HepG2 (cell line): ENCODE data around the gene PSMD12. TPM values are rescaled to one million over a fixed set of nuclear protein-coding genes. Genes with fewer than 3 reads are reported as not detected.

Experiments used
- ARID4A ChIP-seq: sonication (generic); formaldehyde crosslinking; IDR thresholded peaks from 2 replicates; pipeline ENCODE4 v1.5.0; 2020; ENCODE audit warnings: mild to moderate bottlenecking, missing genetic modification reagents, borderline replicate concordance
- CAMTA2 ChIP-seq: sonication (generic); formaldehyde crosslinking; IDR thresholded peaks from 2 replicates; pipeline ENCODE4 v1.4.0; 2020; ENCODE audit warnings: mild to moderate bottlenecking, missing genetic modification reagents, borderline replicate concordance
- CHD4 ChIP-seq: fragments of 200-600 bp; sonication (generic); IDR thresholded peaks from 2 replicates; pipeline ENCODE4 v1.7.0; 2017; ENCODE audit warnings: mild to moderate bottlenecking, low read length, borderline replicate concordance
- E2F1 ChIP-seq: sonication (generic); formaldehyde crosslinking; IDR thresholded peaks from 2 replicates; pipeline ENCODE4 v1.5.0; 2020; ENCODE audit warnings: missing genetic modification reagents
- FOSL1 ChIP-seq: sonication (generic); formaldehyde crosslinking; IDR thresholded peaks from 2 replicates; pipeline ENCODE4 v1.9.0; 2021; ENCODE audit warnings: missing genetic modification reagents, borderline replicate concordance
- HBP1 ChIP-seq: IDR thresholded peaks from 2 replicates; pipeline ENCODE4 v1.6.1; 2016; ENCODE audit warnings: low read depth, control low read depth
- HIC2 ChIP-seq: sonication (generic); formaldehyde crosslinking; IDR thresholded peaks from 2 replicates; pipeline ENCODE4 v1.9.0; 2022; ENCODE audit warnings: low read depth, missing genetic modification reagents
- JDP2 ChIP-seq: sonication (generic); formaldehyde crosslinking; IDR thresholded peaks from 2 replicates; pipeline ENCODE4 v1.8.1; 2022; ENCODE audit warnings: missing genetic modification reagents, borderline replicate concordance
- KLF6 ChIP-seq: IDR thresholded peaks from 2 replicates; pipeline ENCODE4 v1.8.0; 2016; ENCODE audit warnings: missing biosample characterization, missing genetic modification reagents
- MAZ ChIP-seq, 2 experiments: sonication (generic) in 1 of 2; formaldehyde crosslinking in 1 of 2; IDR thresholded peaks; 2 replicates each; pipeline versions ENCODE4 v1.5.0 to v1.6.1; 2012 to 2020; ENCODE audit warnings: low read depth in 2 of 2, mild to moderate bottlenecking in 2 of 2, borderline replicate concordance in 1 of 2, improper control_type of control experiment in 1 of 2, low read length in 1 of 2, missing genetic modification reagents in 1 of 2, moderate library complexity in 1 of 2
- POGZ ChIP-seq: sonication (generic); formaldehyde crosslinking; IDR thresholded peaks from 2 replicates; pipeline ENCODE4 v1.4.0; 2020; ENCODE audit warnings: mild to moderate bottlenecking, missing genetic modification reagents
- SUZ12 ChIP-seq: fragments of 150-350 bp; IDR thresholded peaks from 2 replicates; pipeline ENCODE4 v1.6.1; 2014; ENCODE audit warnings: low read depth, low read length
- TRIM22 ChIP-seq: fragments of 450-650 bp; IDR thresholded peaks from 2 replicates; pipeline ENCODE4 v1.6.1; 2017
- ZNF713 ChIP-seq: sonication (generic); formaldehyde crosslinking; IDR thresholded peaks from 2 replicates; pipeline ENCODE4 v1.4.0; 2020; ENCODE audit warnings: mild to moderate bottlenecking, missing genetic modification reagents
- ZNF782 ChIP-seq: sonication (generic); formaldehyde crosslinking; IDR thresholded peaks from 2 replicates; pipeline ENCODE4 v1.4.0; 2020; ENCODE audit warnings: missing genetic modification reagents, mild to moderate bottlenecking, borderline replicate concordance
- ZNF784 ChIP-seq: sonication (generic); formaldehyde crosslinking; IDR thresholded peaks from 2 replicates; pipeline ENCODE4 v1.5.1; 2020; ENCODE audit warnings: missing genetic modification reagents, mild to moderate bottlenecking, borderline replicate concordance
- polyA plus RNA-seq, 8 experiments: library from polyadenylated mRNA; depleted of rRNA in 3 of 8; stranded (reverse) in 7 of 8; unstranded in 1 of 8; fragments of >200 nt; fragmentation: Illumina TruSeq in 4 of 8; extraction: Trizol in 4 of 8; gene quantifications; 2 replicates each; pipeline versions ENCODE4 v1.2.1 to v1.2.3, GENCODE V29; 2011 to 2016; ENCODE audit warnings: low read depth in 4 of 8, missing spikeins in 1 of 8, mixed read lengths in 1 of 8; ENCODE audit not compliant: insufficient read depth in 1 of 8
- total RNA-seq, 5 experiments: library from RNA; depleted of rRNA; stranded (reverse); fragments of >200 nt; fragmentation: Illumina TruSeq; extraction: Trizol; gene quantifications; 2 replicates each; pipeline ENCODE4 v1.2.3, GENCODE V29; 2016; ENCODE audit warnings: low read depth in 1 of 5

Gene PSMD12
- total and polyA plus RNA-seq, 2 of the 13 experiments (the other 11 are each of a cell fraction or from before 2014, with no cell fraction given): 27.4 to 71.7 TPM

GRCh38 chr17:67374329-67375053, 8.1 kb upstream of the PSMD12 start (continued):
- TF ChIP-seq ZNF713 (no peak), HBP1 (no peak; the same call in 1 of the 2 replicates), SUZ12 (no peak), CHD4 (no peak), JDP2 (CRISPR knock-in tag) (no peak), ARID4A (peak; percentile 45; the same call in 1 of the 2 replicates), ZNF784 (CRISPR knock-in tag) (peak; percentile 52; the same call in 1 of the 2 replicates), HIC2 (no peak), MAZ (IDR thresholded peaks at IDR 0.05; ENCODE audit: borderline replicate concordance, low read depth, low read length) (peak; percentile 32; the same call in 1 of the 2 replicates), MAZ (CRISPR knock-in tag; IDR thresholded peaks at IDR 0.05; ENCODE audit: low read depth) (peak; percentile 72), KLF6 (CRISPR knock-in tag) (no peak), E2F1 (no peak), POGZ (CRISPR knock-in tag) (no peak), FOSL1 (CRISPR knock-in tag) (no peak), TRIM22 (no peak), CAMTA2 (CRISPR knock-in tag) (no peak), ZNF782 (no peak; the same call in 1 of the 2 replicates)
